ENCODE results near the gene HS2ST1.

DNA sequence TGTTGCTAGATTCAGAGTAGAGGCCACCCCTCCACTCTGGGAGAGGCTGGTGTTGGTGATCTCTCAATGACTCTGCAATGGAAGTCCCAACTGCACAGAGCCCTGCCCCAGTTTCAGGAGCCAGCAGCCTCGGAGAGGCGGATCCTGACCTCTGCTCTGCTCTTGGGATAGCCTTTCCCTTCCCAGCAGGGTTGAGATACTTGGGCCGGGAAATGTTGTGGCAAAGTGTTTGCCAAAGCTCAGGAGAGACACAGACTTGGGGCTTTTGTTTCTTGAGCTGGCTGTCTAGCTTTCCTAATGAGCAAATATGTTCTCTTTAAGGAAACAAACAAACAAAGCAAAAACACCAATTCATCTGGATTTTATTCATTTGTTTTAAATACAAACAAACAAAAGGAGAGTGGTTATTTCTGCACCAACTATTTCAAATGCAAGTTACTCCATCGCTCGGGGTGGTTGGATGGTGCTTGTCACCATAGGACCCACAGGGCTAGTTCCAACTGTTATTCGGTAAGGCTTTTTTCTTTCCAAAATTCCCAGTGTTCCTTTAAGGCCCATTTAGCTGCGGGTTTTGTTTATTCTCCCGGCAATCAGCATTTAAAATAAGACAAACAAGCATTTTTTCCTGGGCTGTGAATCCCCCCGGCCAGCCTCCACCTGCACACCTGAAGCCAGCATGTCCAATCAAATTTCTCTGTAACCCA is 220.3 kb downstream of the HS2ST1 start:
- TF ChIP-seq, protein P1, sequence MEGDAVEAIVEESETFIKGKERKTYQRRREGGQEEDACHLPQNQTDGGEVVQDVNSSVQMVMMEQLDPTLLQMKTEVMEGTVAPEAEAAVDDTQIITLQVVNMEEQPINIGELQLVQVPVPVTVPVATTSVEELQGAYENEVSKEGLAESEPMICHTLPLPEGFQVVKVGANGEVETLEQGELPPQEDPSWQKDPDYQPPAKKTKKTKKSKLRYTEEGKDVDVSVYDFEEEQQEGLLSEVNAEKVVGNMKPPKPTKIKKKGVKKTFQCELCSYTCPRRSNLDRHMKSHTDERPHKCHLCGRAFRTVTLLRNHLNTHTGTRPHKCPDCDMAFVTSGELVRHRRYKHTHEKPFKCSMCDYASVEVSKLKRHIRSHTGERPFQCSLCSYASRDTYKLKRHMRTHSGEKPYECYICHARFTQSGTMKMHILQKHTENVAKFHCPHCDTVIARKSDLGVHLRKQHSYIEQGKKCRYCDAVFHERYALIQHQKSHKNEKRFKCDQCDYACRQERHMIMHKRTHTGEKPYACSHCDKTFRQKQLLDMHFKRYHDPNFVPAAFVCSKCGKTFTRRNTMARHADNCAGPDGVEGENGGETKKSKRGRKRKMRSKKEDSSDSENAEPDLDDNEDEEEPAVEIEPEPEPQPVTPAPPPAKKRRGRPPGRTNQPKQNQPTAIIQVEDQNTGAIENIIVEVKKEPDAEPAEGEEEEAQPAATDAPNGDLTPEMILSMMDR (optimal IDR thresholded peaks at IDR 0.05 in 1 of 3, IDR thresholded peaks at IDR 0.05 in 1 of 3, conservative IDR thresholded peaks at IDR 0.05 in 1 of 3; ENCODE audit: extremely low read depth in 1 of 3, insufficient read depth in 2 of 3, low read length in 3 of 3) = no peak
- no peak for TF ChIP-seq EZH2 (IDR thresholded peaks at IDR 0.05; ENCODE audit: low read length)

Data from keratinocyte (primary cell).